Aortic smooth muscle cell (primary cell): Measurements from ENCODE around the gene ILRUN. TPM values are rescaled to one million over a fixed set of nuclear protein-coding genes. Genes with fewer than 3 reads are reported as not detected.

Experiments
- total RNA-seq: library from RNA; depleted of rRNA; stranded (reverse); fragments of >200 nt; gene quantifications from 2 replicates; pipeline ENCODE4 v1.2.3, GENCODE V29; 2014

Gene ILRUN
- total RNA-seq = 39.4 and 45.2 TPM in 2 replicates

GRCh38 chr6:34696739-34697543, at the start of gene ILRUN:
Gene ILRUN (minus strand): TSS chr6:34696767. CDS start chr6:34696603, 164 bp downstream.

Other genes with a start within 250 kb of the ILRUN start
- gene PACSIN1, start 230.7 kb downstream of the ILRUN start, total RNA-seq = not detected in 2 replicates
- under 0.01 TPM in 1 of 2 replicates, not detected in the other for gene SPDEF, start 140.4 kb downstream of the ILRUN start, total RNA-seq
- 49.7 and 61.6 TPM in 2 replicates for gene SNRPC, start 60.7 kb upstream of the ILRUN start, total RNA-seq
- 4.4 and 5.3 TPM in 2 replicates for gene BLTP3A, start 95.3 kb upstream of the ILRUN start, total RNA-seq
- 15.7 and 18.7 TPM in 2 replicates for gene TAF11, start 191.3 kb upstream of the ILRUN start, total RNA-seq
- gene ANKS1A, start 192.5 kb upstream of the ILRUN start, total RNA-seq = 5.9 and 7.5 TPM in 2 replicates